Stimulated activated CD8-positive, alpha-beta memory T cell treated with anti-CD3 and anti-CD28 coated beads, Interleukin-7, amount 100 ng/mL, for 48 hours (primary cell): Measurements from ENCODE around the gene GH2.
"Not testable (repeated sequence)": the region's sequence is repeated elsewhere in the genome, so short reads cannot be mapped to it uniquely, and the experiment has no call there.

Experiments used
- DNase-seq, 2 donors: peaks; one replicate each; pipeline ENCODE4 v3.0.0-alpha.2; 2020; ENCODE audit warnings: low read depth in 1 of 2; ENCODE audit errors: extremely low read depth in 1 of 2

Gene GH2

DNA sequence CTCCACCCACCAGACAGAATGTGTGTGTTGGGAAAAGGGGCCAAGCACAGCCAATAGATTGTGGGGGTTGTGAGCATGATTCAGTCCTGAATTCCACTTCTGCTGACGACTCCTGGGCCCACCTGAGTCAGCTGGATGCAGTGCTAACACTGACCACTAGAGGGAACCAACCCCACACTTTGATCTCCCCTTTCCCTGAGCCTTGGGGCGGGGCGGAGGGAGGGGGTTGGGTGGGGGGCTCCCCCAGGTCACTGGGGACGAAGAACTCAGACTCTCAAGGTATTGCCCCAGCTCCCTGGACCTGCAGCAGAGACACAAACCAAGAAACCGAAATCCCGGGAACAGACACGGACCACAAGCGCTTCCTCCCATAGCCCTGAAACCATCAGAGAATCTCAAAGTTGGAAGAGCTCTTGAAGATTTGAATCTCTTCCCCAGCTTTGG is 29.9 kb upstream of the GH2 start:
- DNase-seq, result peak; percentile 26 to 48

GRCh38 chr17:63911041-63911635 is 29.4 kb upstream of the GH2 start, which contains the start of gene CSHL1:
TSS of gene CSHL1 (minus strand) at chr17:63911258. CDS start at chr17:63911196, 62 bp downstream.
- DNase-seq, result no peak

GRCh38 chr17:63910096-63910495 is 28.4 kb upstream of the GH2 start:
- no peak for DNase-seq

GRCh38 chr17:63909586-63909985 is 27.8 kb upstream of the GH2 start:
- not testable (repeated sequence) for DNase-seq

DNA sequence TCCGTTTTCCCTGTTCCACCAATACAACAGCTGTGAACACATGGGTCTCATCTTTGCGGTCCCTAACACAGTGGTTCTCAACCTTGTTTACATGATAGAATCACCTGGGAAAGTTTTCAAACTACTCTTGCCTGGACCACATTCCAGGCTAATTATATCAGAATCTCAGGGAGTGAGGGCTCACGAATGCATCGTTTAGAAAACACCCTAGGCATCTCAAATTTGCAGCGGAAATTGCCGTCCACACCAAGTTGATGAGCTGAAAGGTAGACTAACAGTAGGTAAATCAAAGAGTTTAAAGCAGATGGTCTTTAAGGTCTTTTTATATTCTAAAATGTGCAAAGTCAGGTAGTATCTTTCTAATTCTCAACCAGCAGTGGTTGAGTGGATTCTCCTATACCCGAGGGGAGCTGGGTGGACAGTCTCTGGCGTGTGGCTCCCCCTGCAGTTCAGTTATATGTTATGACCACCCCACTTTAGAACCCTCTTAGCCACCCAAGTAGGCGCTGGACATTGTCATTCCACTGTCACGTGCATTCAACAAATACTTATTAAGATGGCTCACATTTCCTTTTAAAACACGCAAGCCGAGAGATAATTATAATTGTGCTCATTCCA is 25.5 kb upstream of the GH2 start:
- DNase-seq, result not testable (repeated sequence)

- not testable (repeated sequence) for DNase-seq
Measured at GRCh38 chr17:63904796-63905195, 23.1 kb upstream of the GH2 start.

- DNase-seq, result not testable (repeated sequence)
Measured at GRCh38 chr17:63903787-63904201, 22.1 kb upstream of the GH2 start.

DNA sequence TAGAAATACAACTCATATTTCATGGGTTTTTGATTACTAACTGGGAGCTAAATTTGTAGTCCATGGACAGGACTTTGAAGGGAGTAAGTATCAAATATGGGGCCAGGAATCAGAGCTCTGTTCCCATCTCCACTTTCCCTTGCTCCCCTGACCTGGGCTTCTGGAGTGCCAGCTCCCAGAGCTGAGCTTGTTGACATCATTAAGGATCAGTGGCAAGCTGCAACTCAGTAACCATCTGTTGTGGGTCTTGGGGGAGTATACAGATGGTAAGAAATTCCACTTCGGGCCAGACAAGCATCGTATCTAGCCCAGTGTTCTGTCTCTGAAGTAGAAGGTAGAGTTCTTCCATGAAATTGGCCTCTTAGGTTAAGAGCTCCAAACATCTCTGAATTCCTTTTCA is 20.2 kb upstream of the GH2 start:
- not testable (repeated sequence) for DNase-seq

DNA sequence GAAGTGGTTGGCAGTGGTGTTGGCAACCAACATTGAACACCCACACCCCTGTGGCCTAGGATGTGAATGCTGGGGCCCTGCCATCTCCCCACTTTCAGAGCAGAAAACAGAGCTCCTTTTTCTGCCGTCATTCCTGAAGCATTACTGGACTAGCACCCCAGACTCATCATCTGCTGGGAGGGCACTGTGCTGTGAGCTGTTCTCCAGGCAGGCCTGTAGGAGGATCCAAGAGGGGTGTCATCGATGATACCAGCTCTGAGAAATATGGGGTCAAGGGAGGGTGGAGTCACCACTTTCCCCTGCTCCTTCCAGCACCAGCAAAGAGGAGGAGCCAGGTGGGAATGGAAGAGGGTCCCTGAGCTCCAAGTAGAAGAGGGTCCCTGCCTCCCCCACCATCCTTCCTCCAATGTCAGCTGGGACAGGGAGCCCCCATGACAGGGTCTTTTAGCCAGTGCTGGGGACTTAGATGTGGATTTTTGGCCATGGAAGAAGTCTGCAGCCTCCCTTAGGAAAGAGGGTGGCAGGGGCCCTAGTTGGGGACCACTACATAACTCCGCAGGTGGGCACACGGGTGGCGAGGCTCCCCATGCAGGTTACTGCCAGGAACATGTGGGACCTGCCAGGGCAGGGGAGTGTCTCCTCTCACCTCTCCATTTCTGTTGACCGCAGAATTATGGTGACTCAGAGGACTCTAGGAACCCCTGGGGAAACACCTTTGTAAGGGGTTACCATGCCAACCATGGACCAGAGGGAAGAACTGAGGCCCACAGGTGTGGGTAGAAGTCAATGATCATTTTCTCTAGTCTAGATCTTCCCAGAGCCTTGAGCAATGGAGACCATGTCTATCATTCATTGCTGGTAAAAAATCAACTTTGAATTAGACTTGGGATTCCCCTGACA is 17.4 kb upstream of the GH2 start:
- DNase-seq, result peak in 1 of 2 donors; percentile 28

- DNase-seq, result not testable (repeated sequence)
Measured at GRCh38 chr17:63896524-63897354, 15.0 kb upstream of the GH2 start, which contains the start of gene CSH1. TSS of gene CSH1 (minus strand) at chr17:63896574. CDS start at chr17:63896511, 63 bp downstream.

- DNase-seq, result not testable (repeated sequence)
Measured at GRCh38 chr17:63894821-63895220, 13.1 kb upstream of the GH2 start.

- not testable (repeated sequence) for DNase-seq
Measured at GRCh38 chr17:63894021-63894420, 12.3 kb upstream of the GH2 start.

DNA sequence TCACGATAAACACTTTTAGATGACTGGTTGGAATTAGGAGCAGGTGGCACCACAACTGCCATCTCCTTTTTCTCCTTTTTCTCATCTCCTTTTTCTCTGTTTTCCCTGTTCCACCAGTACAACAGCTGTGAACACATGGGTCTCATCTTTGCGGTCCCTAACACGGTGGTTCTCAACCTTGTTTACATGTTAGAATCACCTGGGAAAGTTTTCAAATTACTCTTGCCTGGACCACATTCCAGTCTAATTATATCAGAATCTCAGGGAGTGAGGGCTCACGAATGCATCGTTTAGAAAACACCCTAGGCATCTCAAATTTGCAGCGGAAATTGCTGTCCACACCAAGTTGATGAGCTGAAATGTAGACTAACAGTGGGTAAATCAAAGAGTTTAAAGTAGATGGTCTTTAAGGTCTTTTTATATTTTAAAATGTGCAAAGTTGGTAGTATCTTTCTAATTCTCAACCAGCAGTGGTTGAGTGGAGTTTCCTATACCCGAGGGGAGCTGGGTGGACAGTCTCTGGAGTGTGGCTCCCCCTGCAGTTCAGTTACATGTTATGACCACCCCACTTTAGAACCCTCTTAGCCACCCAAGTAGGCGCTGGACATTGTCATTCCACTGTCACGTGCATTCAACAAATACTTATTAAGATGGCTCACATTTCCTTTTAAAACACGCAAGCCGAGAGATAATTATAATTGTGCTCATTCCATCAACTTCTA is 10.7 kb upstream of the GH2 start:
- DNase-seq, result not testable (repeated sequence)

DNA sequence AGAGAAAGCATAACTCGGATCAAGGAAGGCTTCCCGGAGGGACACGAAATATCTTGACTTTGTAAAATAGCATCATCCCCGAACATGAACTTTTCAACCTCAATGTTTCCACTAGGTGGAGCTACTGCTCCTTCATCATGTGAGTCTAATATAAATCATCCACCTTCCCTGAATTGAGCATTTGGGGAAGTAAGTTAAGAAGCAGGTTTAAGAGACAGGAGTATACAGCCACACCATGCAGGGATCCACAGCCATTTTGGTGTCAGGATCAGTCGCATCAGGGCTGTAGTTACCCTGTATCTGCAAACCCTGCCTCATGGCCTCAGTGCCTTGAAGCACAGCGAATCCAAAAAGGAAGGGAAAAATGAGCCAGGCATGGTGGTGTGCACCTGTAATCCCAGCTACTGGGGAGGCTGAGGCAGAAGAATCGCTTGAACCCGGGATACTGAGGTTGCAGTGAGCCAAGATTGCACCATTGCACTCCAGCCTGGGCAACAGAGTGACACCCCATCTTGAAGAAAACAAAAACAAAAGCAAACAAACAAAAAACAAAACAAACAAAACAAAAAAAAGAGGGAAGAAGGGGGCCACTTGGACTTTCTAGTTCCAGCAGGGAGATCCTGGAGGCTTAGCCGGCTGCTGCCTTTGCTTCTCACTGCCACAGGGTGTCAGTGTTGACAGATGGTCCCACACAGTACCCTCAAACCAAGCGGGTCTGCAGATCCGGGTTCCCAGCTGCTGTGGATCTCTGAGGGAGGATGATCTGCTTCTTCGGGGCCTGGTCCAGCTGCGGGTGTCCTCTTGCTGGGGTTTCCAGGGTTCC is 7.5 kb upstream of the GH2 start:
- DNase-seq, result not testable (repeated sequence)

- not testable (repeated sequence) for DNase-seq
Measured at GRCh38 chr17:63885119-63885518, 3.4 kb upstream of the GH2 start.

DNA sequence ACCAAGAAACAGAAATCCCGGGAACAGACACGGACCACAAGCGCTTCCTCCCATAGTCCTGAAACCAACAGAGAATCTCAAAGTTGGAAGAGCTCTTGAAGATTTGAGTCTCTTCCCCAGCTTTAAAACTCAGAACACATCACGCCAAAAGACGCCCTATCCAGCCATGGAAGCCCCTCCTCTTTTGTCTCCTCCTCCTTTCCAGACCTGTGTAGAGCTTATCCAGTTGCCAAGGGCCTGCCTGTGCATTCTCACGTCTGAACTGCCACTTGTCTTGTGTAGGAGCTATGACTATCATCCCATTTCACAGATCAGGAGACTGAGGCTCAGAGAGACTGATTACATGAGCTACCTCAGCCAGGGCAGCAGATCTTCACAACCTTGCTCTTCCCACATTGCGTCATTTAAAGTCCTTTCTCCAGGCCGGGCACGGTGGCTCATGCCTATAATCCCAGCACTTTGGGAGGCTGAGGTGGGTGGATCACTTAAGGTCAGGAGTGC is 932 bp upstream of the GH2 start:
- DNase-seq, result not testable (repeated sequence)

DNA sequence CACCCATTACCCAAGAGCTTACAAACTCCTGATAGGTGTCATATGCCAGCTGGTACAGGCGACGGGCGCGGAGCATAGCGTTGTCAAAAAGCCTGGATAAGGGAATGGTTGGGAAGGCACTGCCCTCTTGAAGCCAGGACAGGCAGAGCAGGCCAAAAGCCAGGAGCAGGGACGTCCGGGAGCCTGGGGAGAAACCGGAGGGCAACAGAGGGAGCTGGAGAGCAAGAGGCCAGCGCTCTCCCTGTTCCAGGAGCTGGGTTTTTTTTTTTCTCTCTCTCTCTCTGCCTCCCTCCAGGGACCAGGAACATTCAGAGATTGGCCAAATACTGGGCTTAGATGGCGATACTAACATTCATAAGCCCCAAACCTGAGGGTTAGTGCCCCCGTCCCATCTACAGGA is 407 bp downstream of the GH2 start:
- not testable (repeated sequence) for DNase-seq

DNA sequence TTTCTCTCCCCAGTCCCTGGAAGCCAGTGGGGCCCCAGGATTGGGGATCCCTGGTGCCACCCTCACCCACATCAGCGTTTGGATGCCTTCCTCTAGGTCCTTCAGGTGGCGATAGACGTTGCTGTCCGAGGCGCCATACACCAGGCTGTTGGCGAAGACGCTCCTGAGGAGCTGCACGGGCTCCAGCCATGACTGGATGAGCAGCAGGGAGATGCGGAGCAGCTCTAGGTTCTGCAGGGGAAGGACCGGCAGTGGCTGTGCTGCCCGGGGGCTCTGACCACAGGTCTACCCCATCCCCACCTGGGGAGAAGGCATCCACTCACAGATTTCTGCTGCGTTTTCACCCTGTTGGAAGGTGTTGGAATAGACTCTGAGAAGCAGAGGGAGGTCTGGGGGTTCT is 1.0 kb downstream of the GH2 start:
- no peak for DNase-seq

GRCh38 chr17:63878413-63878812 is 3.3 kb downstream of the GH2 start:
- DNase-seq, result not testable (repeated sequence)
